PC-9 (cell line): Measurements from ENCODE around the gene INAVA. TPM values are rescaled to one million over a fixed set of nuclear protein-coding genes. Genes with fewer than 3 reads are reported as not detected.

ENCODE experiments used
- BruUV-seq: library from RNA; stranded (reverse); fragments of 400-500 nt; replicated peaks from 2 replicates; lab custom pipeline; 2021; lab: Mats Ljungman, UMichigan
- CTCF ChIA-PET: fragments of 300-600 bp; sonication (Branson Sonifier 250); formaldehyde crosslinking; loops from one replicate; lab custom pipeline; 2022; ENCODE audit warnings: antibody characterized with exemption; lab: Charles Lee
- POLR2A ChIA-PET: fragments of 300-600 bp; sonication (Branson Sonifier 250); formaldehyde crosslinking; loops from one replicate; lab custom pipeline; 2022; ENCODE audit warnings: antibody characterized with exemption; ENCODE audit not compliant: unreplicated experiment; lab: Charles Lee
- DNase-seq, 2 experiments: peaks; one replicate each; pipeline versions ENCODE4 v3.0.0 to v3.0.0-alpha.2; 2015 to 2022; ENCODE audit warnings: mixed read lengths in 1 of 2
- H2AFZ ChIP-seq: fragments of 200-600 bp; sonication (generic); 2 replicates; pipeline ENCODE4 v1.8.1; 2017; ENCODE audit warnings: antibody characterized with exemption
- H3F3A ChIP-seq: fragments of 200-600 bp; sonication (generic); 2 replicates; pipeline ENCODE4 v1.8.1; 2017; ENCODE audit warnings: antibody characterized with exemption, mild to moderate bottlenecking, low read depth; ENCODE audit not compliant: insufficient read depth
- H3K27ac ChIP-seq: fragments of 200-600 bp; sonication (generic); 2 replicates; pipeline ENCODE4 v1.6.1; 2016; ENCODE audit warnings: mixed run types
- H3K27me3 ChIP-seq: fragments of 200-600 bp; sonication (generic); 2 replicates; pipeline ENCODE4 v1.6.1; 2016; ENCODE audit warnings: low read depth, mixed run types; ENCODE audit not compliant: insufficient read depth
- H3K36me3 ChIP-seq: fragments of 200-600 bp; sonication (generic); 2 replicates; pipeline ENCODE4 v1.6.1; 2016; ENCODE audit warnings: low read depth, mixed run types
- H3K4me1 ChIP-seq: fragments of 200-600 bp; sonication (generic); replicated peaks from 2 replicates; pipeline ENCODE4 v1.6.1; 2016; ENCODE audit warnings: mixed run types; ENCODE audit not compliant: insufficient read depth
- H3K4me2 ChIP-seq: fragments of 200-600 bp; sonication (generic); 2 replicates; pipeline ENCODE4 v1.6.1; 2017; ENCODE audit warnings: mixed run types
- H3K4me3 ChIP-seq: fragments of 200-600 bp; sonication (generic); 2 replicates; pipeline ENCODE4 v1.6.1; 2016; ENCODE audit warnings: mixed run types
- H3K79me2 ChIP-seq: fragments of 200-600 bp; sonication (generic); 2 replicates; pipeline ENCODE4 v1.6.1; 2017; ENCODE audit warnings: low read depth, mixed run types
- H3K9me2 ChIP-seq: fragments of 200-600 bp; sonication (generic); 2 replicates; pipeline ENCODE4 v1.8.1; 2017; ENCODE audit warnings: mild to moderate bottlenecking; ENCODE audit not compliant: insufficient read depth
- H3K9me3 ChIP-seq: fragments of 200-600 bp; sonication (generic); 2 replicates; pipeline ENCODE4 v1.8.1; 2016; ENCODE audit warnings: low read depth; ENCODE audit not compliant: insufficient read depth
- H4K20me1 ChIP-seq: fragments of 200-600 bp; sonication (generic); 2 replicates; pipeline ENCODE4 v1.8.1; 2017; ENCODE audit not compliant: insufficient read depth
- CTCF ChIP-seq: fragments of 200-600 bp; sonication (generic); conservative IDR thresholded peaks from 2 replicates; pipeline ENCODE4 v1.6.1; 2017; ENCODE audit warnings: mixed run types, antibody characterized with exemption, mild to moderate bottlenecking, moderate library complexity
- EZH2 ChIP-seq: fragments of 200-600 bp; sonication (generic); IDR thresholded peaks from 2 replicates; pipeline ENCODE4 v1.8.0; 2017; ENCODE audit warnings: antibody characterized with exemption, low read depth
- intact Hi-C: fragments of 100-400 bp; cut with micrococcal nuclease; formaldehyde crosslinking; loops from one replicate; pipeline ENCODE4 v1.10.0; 2022; ENCODE audit not compliant: unreplicated experiment
- total RNA-seq: library from RNA; stranded (reverse); gene quantifications from 2 replicates; pipeline ENCODE4 v1.2.3, GENCODE V29; 2021

The INAVA gene
- total RNA-seq, 1 experiment from 2014 or later, result 49.8 TPM

DNA sequence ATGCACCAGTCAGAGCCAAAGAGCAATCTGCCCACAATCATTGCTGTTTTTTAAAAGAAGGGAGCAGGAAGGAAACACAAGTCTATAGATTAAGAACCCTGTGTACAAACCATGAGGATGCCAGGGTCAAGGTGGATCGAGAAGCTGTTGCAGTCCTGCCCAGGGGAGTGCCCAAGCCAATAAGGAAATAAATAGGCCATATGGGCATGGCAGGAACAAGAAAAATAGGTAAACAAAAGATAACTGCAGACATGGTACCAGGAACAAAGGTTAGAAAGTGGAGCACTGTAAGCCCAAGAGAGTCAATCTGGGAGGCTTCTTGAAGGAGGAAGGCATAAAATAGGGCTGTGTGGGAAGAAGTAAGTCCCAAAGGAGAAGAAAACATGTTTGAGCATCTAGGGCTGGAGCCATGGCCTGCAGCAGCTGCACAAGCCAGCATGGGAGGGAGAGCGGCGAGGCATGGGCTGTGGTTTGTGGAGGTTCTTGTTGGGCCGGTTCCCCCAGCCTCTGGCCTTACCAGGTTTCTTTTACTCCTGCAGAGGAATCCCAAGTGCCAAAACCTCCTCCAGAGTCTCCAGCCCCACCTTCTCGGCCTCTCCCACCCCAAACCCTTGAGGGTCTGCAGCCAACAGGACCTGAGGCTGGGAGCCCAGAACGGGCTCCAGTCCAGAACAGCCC, 13.6 kb downstream of the INAVA start:
- no peak overlapping the region for H3K4me2 ChIP-seq
- H3F3A ChIP-seq, result peaks cover 6% of the 10 kb centered on the region; the same call in 1 of the 2 replicates
- no peaks in the 10 kb centered on the region for H3K27me3 ChIP-seq
- H3K79me2 ChIP-seq, result no peaks in the 10 kb centered on the region
- H3K36me3 ChIP-seq, result peaks cover 11% of the 10 kb centered on the region
- peaks cover 22% of the 10 kb centered on the region; the same call in 1 of the 2 replicates for H3K4me1 ChIP-seq
- no peaks in the 10 kb centered on the region for H3K9me2 ChIP-seq
- H2AFZ ChIP-seq, result no peak overlapping the region
- H3K9me3 ChIP-seq, result no peaks in the 10 kb centered on the region
- H3K27ac ChIP-seq, result no peak overlapping the region
- H4K20me1 ChIP-seq, result no peaks in the 10 kb centered on the region
- DNase-seq, result no peak
- no peak overlapping the region for H3K4me3 ChIP-seq
- ChIA-PET CTCF (no interaction called here), POLR2A (interaction anchor here (0.6 kb wide), 1 partner anchor 15 kb away, joined by 3 read pairs; no protein-coding TSS in a partner anchor)
- TF ChIP-seq CTCF (no peak), EZH2 (no peak)
- intact Hi-C loops, result no loop called here
- no TSS peak for BruUV-seq

- Histone ChIP-seq H2AFZ (no peak overlapping the region), H3F3A (peaks cover 6% of the 10 kb centered on the region; the same call in 1 of the 2 replicates), H3K9me2 (no peaks in the 10 kb centered on the region), H4K20me1 (no peaks in the 10 kb centered on the region), H3K27ac (no peak overlapping the region), H3K9me3 (no peaks in the 10 kb centered on the region), H3K4me1 (peaks cover 22% of the 10 kb centered on the region; the same call in 1 of the 2 replicates), H3K27me3 (no peaks in the 10 kb centered on the region), H3K4me3 (no peak overlapping the region), H3K79me2 (no peaks in the 10 kb centered on the region), H3K36me3 (peaks cover 10% of the 10 kb centered on the region), H3K4me2 (no peak overlapping the region)
- TF ChIP-seq CTCF (no peak), EZH2 (no peak)
- intact Hi-C loops, result no loop called here
- CTCF ChIA-PET, result no interaction called here
- POLR2A ChIA-PET, result no interaction called here
- no peak for DNase-seq
- no TSS peak for BruUV-seq
Observed at GRCh38 chr1:200909071-200909470, 14.4 kb downstream of the INAVA start.

- CTCF ChIA-PET, result no interaction called here
- H3K4me2 ChIP-seq, result no peak overlapping the region
- no peaks in the 10 kb centered on the region for H3K79me2 ChIP-seq
- TF ChIP-seq CTCF (no peak), EZH2 (no peak)
- no peaks in the 10 kb centered on the region for H3K9me3 ChIP-seq
- no peak overlapping the region for H2AFZ ChIP-seq
- no peaks in the 10 kb centered on the region for H3K9me2 ChIP-seq
- no TSS peak for BruUV-seq
- no peak overlapping the region for H3K27ac ChIP-seq
- peaks cover 22% of the 10 kb centered on the region; the same call in 1 of the 2 replicates for H3K4me1 ChIP-seq
- no peaks in the 10 kb centered on the region for H3K27me3 ChIP-seq
- intact Hi-C loops, result no loop called here
- peaks cover 3% of the 10 kb centered on the region; the same call in 1 of the 2 replicates for H3F3A ChIP-seq
- no peak overlapping the region for H3K4me3 ChIP-seq
- no peaks in the 10 kb centered on the region for H4K20me1 ChIP-seq
- DNase-seq, result no peak
- peaks cover 7% of the 10 kb centered on the region; the same call in 1 of the 2 replicates for H3K36me3 ChIP-seq
- POLR2A ChIA-PET, result no interaction called here
Observed at GRCh38 chr1:200909757-200910239, 15.1 kb downstream of the INAVA start.
